ENCODE measurements around the gene CEACAM4.
"Not testable (repeated sequence)": the region's sequence is repeated elsewhere in the genome, so short reads cannot be mapped to it uniquely, and the experiment has no call there.

- TF ChIP-seq, protein P1, sequence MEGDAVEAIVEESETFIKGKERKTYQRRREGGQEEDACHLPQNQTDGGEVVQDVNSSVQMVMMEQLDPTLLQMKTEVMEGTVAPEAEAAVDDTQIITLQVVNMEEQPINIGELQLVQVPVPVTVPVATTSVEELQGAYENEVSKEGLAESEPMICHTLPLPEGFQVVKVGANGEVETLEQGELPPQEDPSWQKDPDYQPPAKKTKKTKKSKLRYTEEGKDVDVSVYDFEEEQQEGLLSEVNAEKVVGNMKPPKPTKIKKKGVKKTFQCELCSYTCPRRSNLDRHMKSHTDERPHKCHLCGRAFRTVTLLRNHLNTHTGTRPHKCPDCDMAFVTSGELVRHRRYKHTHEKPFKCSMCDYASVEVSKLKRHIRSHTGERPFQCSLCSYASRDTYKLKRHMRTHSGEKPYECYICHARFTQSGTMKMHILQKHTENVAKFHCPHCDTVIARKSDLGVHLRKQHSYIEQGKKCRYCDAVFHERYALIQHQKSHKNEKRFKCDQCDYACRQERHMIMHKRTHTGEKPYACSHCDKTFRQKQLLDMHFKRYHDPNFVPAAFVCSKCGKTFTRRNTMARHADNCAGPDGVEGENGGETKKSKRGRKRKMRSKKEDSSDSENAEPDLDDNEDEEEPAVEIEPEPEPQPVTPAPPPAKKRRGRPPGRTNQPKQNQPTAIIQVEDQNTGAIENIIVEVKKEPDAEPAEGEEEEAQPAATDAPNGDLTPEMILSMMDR (IDR thresholded peaks at IDR 0.05), result not testable (repeated sequence)
- not testable (repeated sequence) for TF ChIP-seq POLR2A (IDR thresholded peaks at IDR 0.05)
These were observed 45.8 kb downstream of the CEACAM4 start for GRCh38 chr19:41581068-41581467.
